Right lobe of liver (tissue), 4 donors: ENCODE measurements around the gene NAV2.

Source experiments
- POLR2A ChIP-seq: fragments of 450-650 bp; IDR thresholded peaks from one replicate; pipeline ENCODE4 v1.6.1; 2017; ENCODE audit warnings: antibody characterized with exemption, mild to moderate bottlenecking
- TF ChIP-seq, protein P1 (sequence below), 4 donors: fragments of 200-600 bp in 3 of 4; fragments of 450-650 bp in 1 of 4; IDR thresholded peaks; one replicate each; pipeline versions ENCODE4 v1.5.1 to v1.8.0; 2016 to 2022; ENCODE audit warnings: antibody characterized with exemption in 4 of 4, mild to moderate bottlenecking in 2 of 4
- donor health status: DM: no; HTN: no; CAD: no.
- donor health status: DM: no; HTN: no; CAD: no.
- donor health status: DM: no; HTN: yes; CAD: no.

GRCh38 chr11:19832901-19833300 lies 120.3 kb downstream of the NAV2 start:
- TF ChIP-seq, protein P1, sequence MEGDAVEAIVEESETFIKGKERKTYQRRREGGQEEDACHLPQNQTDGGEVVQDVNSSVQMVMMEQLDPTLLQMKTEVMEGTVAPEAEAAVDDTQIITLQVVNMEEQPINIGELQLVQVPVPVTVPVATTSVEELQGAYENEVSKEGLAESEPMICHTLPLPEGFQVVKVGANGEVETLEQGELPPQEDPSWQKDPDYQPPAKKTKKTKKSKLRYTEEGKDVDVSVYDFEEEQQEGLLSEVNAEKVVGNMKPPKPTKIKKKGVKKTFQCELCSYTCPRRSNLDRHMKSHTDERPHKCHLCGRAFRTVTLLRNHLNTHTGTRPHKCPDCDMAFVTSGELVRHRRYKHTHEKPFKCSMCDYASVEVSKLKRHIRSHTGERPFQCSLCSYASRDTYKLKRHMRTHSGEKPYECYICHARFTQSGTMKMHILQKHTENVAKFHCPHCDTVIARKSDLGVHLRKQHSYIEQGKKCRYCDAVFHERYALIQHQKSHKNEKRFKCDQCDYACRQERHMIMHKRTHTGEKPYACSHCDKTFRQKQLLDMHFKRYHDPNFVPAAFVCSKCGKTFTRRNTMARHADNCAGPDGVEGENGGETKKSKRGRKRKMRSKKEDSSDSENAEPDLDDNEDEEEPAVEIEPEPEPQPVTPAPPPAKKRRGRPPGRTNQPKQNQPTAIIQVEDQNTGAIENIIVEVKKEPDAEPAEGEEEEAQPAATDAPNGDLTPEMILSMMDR (IDR thresholded peaks at IDR 0.05), result no peak
- no peak for TF ChIP-seq POLR2A
